CD4-positive, alpha-beta T cell treated with Interleukin-6 for 4 hours (primary cell): ENCODE results near the gene DEK.

Experiments
- DNase-seq: peaks from one replicate; pipeline ENCODE4 v3.0.0-alpha.2; 2020; ENCODE audit warnings: mixed read lengths

The DEK gene

GRCh38 chr6:18265787-18266522 lies 1.6 kb upstream of the DEK start:
- no peak for DNase-seq

- no peak for DNase-seq
Measured at GRCh38 chr6:18264923-18265377, 620 bp upstream of the DEK start.

GRCh38 chr6:18263418-18264218 lies 712 bp downstream of the DEK start:
- DNase-seq = peak; percentile 31

- peak; percentile 49 for DNase-seq
Measured at GRCh38 chr6:18262702-18263417, 1.5 kb downstream of the DEK start.

- no peak for DNase-seq
Measured at GRCh38 chr6:18261877-18262276, 2.5 kb downstream of the DEK start.

GRCh38 chr6:18260448-18261106 lies 3.8 kb downstream of the DEK start:
- peak; percentile 5 for DNase-seq

- no peak for DNase-seq
Measured at GRCh38 chr6:18259675-18260447, 4.5 kb downstream of the DEK start.

- DNase-seq = no peak
Measured at GRCh38 chr6:18254793-18255192, 9.5 kb downstream of the DEK start.

GRCh38 chr6:18253635-18254034 lies 10.7 kb downstream of the DEK start:
- no peak for DNase-seq

GRCh38 chr6:18249271-18249670 lies 15.1 kb downstream of the DEK start:
- no peak for DNase-seq

GRCh38 chr6:18248698-18249097 lies 15.6 kb downstream of the DEK start:
- no peak for DNase-seq

- no peak for DNase-seq
Measured at GRCh38 chr6:18247002-18247401, 17.3 kb downstream of the DEK start.

- DNase-seq = no peak
Measured at GRCh38 chr6:18246205-18246604, 18.1 kb downstream of the DEK start.

- peak; percentile 12 for DNase-seq
Measured at GRCh38 chr6:18245642-18246041, 18.7 kb downstream of the DEK start.

- DNase-seq = no peak
Measured at GRCh38 chr6:18245079-18245478, 19.3 kb downstream of the DEK start.

GRCh38 chr6:18244251-18244650 lies 20.1 kb downstream of the DEK start:
- no peak for DNase-seq

GRCh38 chr6:18243302-18243893 lies 20.9 kb downstream of the DEK start:
- DNase-seq = no peak

- no peak for DNase-seq
Measured at GRCh38 chr6:18242062-18242851, 22.1 kb downstream of the DEK start.

GRCh38 chr6:18241208-18242038 lies 22.9 kb downstream of the DEK start:
- DNase-seq = no peak

GRCh38 chr6:18240230-18240629 lies 24.1 kb downstream of the DEK start:
- no peak for DNase-seq
